ENCODE measurements around the gene GEMIN8.

The GEMIN8 gene

DNA sequence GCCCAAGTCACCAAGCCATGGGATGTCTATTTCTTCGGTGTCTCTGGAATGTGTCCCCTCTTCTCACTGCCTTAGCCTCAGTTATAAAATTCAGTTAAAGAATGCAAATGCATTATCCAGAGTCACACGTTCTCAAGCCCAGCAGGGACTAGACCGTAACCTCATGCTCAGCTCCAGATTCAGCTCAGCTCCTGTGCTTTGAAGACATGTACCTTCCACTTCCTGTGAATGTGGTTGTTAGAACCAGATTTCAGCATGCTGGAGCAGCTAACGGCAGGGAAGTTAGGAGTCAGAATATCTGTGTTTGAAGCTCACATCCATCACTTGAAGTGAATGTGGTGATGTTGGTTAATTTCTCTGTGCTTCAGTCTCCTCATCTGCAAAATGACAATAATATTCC is 26.7 kb downstream of the GEMIN8 start:
- H3K4me1 Mint-ChIP-seq = no peaks in the 10 kb centered on the region
- H3K36me3 Mint-ChIP-seq = peaks cover 10 to 35% of the 10 kb centered on the region in 2 donors
- H3K4me3 Mint-ChIP-seq = no peak overlapping the region

DNA sequence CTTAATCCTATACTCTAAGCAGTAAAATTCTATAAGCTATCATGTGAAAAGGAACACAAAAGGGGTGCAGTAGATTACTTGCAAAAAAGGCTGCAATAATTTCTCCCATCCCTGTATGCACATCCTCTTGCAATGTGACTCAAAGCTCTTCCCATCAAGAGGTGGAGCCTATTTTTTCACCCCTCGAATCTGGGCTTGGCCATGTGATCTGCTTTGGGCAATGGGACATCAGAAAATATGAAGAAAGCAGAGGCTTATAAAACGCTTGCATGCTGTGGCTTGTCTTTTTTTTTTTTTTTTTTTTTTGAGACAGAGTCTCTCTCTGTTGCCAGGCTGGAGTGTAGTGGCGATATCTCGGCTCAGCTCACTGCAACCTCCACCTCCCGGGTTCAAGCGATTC is 33.0 kb downstream of the GEMIN8 start:
- DNase-seq (no peak), ATAC-seq (replicated peaks) (no peak)
- Mint-ChIP-seq H3K27ac (no peak overlapping the region), H3K4me1 (no peaks in the 10 kb centered on the region), H3K9me3 (no peaks in the 10 kb centered on the region), H3K36me3 (peaks cover 4 to 14% of the 10 kb centered on the region in 2 donors), H3K4me3 (no peak overlapping the region), H3K27me3 (peaks cover 0 to 4% of the 10 kb centered on the region in 2 donors)

More for the DNA sequence above, 26.7 kb downstream of the GEMIN8 start:
- no peak for DNase-seq
- no peak for ATAC-seq (replicated peaks)
- Mint-ChIP-seq H3K27ac (no peak overlapping the region), H3K9me3 (peaks cover 0 to 7% of the 10 kb centered on the region in 2 donors), H3K27me3 (no peaks in the 10 kb centered on the region)

DNA sequence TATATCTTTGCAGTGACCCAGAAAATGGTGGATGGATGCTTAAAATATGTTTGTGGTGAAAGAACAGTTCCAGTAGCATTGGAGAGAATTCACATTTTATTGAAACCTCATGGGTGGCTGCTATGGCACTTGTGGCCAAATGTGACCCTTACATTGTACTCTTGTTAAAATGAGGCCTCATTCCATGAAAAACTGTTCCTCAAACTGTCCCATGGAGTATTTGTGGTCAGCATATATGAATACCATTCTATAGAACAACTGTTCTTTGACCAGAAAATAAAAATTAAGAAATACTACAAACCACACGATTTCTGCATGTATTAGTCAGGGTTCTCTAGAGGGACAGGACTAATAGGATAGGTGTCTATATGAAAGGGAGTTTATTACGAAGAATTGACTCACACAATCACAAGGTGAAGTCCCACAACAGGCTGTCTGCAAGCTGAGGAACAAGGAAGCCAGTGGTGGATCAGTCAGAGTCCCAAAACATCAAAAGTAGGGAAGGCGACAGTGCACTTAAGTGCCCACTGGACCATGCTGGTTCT is 35.1 kb downstream of the GEMIN8 start:
- peaks cover 0 to 4% of the 10 kb centered on the region in 2 donors for H3K27me3 Mint-ChIP-seq
- no peaks in the 10 kb centered on the region for H3K4me1 Mint-ChIP-seq
- H3K9me3 Mint-ChIP-seq = no peaks in the 10 kb centered on the region
- ATAC-seq (replicated peaks) = no peak
- H3K4me3 Mint-ChIP-seq = no peak overlapping the region
- DNase-seq = no peak
- H3K27ac Mint-ChIP-seq = no peak overlapping the region
- H3K36me3 Mint-ChIP-seq = peaks cover 1 to 10% of the 10 kb centered on the region in 2 donors

- no peaks in the 10 kb centered on the region for H3K9me3 Mint-ChIP-seq
- DNase-seq = no peak
- H3K4me1 Mint-ChIP-seq = no peaks in the 10 kb centered on the region
- H3K27ac Mint-ChIP-seq = no peak overlapping the region
- H3K36me3 Mint-ChIP-seq = peaks cover 0 to 10% of the 10 kb centered on the region in 2 donors
- no peak overlapping the region for H3K4me3 Mint-ChIP-seq
- ATAC-seq (replicated peaks) = no peak
- H3K27me3 Mint-ChIP-seq = peaks cover 0 to 4% of the 10 kb centered on the region in 2 donors
These were observed 35.6 kb downstream of the GEMIN8 start for GRCh38 chrX:13994104-13994503.

GRCh38 chrX:13990126-13990800 is 39.4 kb downstream of the GEMIN8 start:
- ATAC-seq (replicated peaks) (no peak), DNase-seq (no peak)

GRCh38 chrX:13985697-13986435 is 43.8 kb downstream of the GEMIN8 start:
- no peak overlapping the region for H3K4me3 Mint-ChIP-seq
- H3K9me3 Mint-ChIP-seq = peaks cover 4 to 6% of the 10 kb centered on the region in 2 donors
- H3K27me3 Mint-ChIP-seq = peaks cover 0 to 11% of the 10 kb centered on the region in 2 donors
- peaks cover 2 to 4% of the 10 kb centered on the region in 2 donors for H3K36me3 Mint-ChIP-seq
- no peak overlapping the region for H3K27ac Mint-ChIP-seq
- DNase-seq (no peak), ATAC-seq (replicated peaks) (no peak)
- no peaks in the 10 kb centered on the region for H3K4me1 Mint-ChIP-seq

More at GRCh38 chrX:13990126-13990800, 39.4 kb downstream of the GEMIN8 start:
- peaks cover 0 to 2% of the 10 kb centered on the region in 2 donors for H3K9me3 Mint-ChIP-seq
- H3K4me3 Mint-ChIP-seq = no peak overlapping the region
- no peaks in the 10 kb centered on the region for H3K4me1 Mint-ChIP-seq
- H3K27me3 Mint-ChIP-seq = peaks cover 0 to 14% of the 10 kb centered on the region in 2 donors
- no peak overlapping the region for H3K27ac Mint-ChIP-seq
- H3K36me3 Mint-ChIP-seq = peaks cover 2 to 6% of the 10 kb centered on the region in 2 donors

GRCh38 chrX:13983734-13984133 is 46.0 kb downstream of the GEMIN8 start:
- H3K27ac Mint-ChIP-seq = peak overlapping the region; percentile 62
- peaks cover 4 to 6% of the 10 kb centered on the region in 2 donors for H3K9me3 Mint-ChIP-seq
- H3K4me1 Mint-ChIP-seq = no peaks in the 10 kb centered on the region
- H3K4me3 Mint-ChIP-seq = no peak overlapping the region
- peaks cover 2 to 4% of the 10 kb centered on the region in 2 donors for H3K36me3 Mint-ChIP-seq
- peak; percentile 33 to 55 for ATAC-seq (replicated peaks)
- peak; percentile 2 for DNase-seq
- peaks cover 0 to 9% of the 10 kb centered on the region in 2 donors for H3K27me3 Mint-ChIP-seq

GRCh38 chrX:13968198-13968597 is 61.5 kb downstream of the GEMIN8 start:
- Mint-ChIP-seq H3K27ac (no peak overlapping the region), H3K4me1 (no peaks in the 10 kb centered on the region), H3K36me3 (no peaks in the 10 kb centered on the region), H3K27me3 (peaks cover 0 to 13% of the 10 kb centered on the region in 2 donors), H3K9me3 (peaks cover 0 to 2% of the 10 kb centered on the region in 2 donors), H3K4me3 (no peak overlapping the region)
- DNase-seq (no peak), ATAC-seq (replicated peaks) (no peak)

- peaks cover 0 to 13% of the 10 kb centered on the region in 2 donors for H3K27me3 Mint-ChIP-seq
- H3K4me1 Mint-ChIP-seq = no peaks in the 10 kb centered on the region
- H3K9me3 Mint-ChIP-seq = peaks cover 0 to 2% of the 10 kb centered on the region in 2 donors
- H3K36me3 Mint-ChIP-seq = no peaks in the 10 kb centered on the region
- DNase-seq (no peak), ATAC-seq (replicated peaks) (no peak)
- H3K4me3 Mint-ChIP-seq = no peak overlapping the region
- H3K27ac Mint-ChIP-seq = no peak overlapping the region
These were observed 62.1 kb downstream of the GEMIN8 start for GRCh38 chrX:13967636-13968035.

DNA sequence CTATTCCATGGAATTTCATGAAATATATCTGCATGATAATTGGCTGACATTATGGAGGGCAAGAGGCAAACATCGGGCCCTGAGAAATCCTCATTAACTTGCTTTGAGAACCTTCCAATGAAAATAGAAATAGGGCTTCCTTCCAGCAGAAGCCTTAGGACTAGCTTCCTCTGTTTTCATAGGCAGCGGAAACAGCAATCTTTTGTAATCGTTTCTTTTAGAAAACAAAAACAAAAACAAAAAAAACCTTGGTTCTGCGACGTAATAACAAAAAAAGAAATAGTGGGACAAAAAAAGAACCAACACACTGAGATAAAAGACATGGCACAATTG is 62.9 kb downstream of the GEMIN8 start:
- Mint-ChIP-seq H3K36me3 (no peaks in the 10 kb centered on the region), H3K27ac (no peak overlapping the region), H3K4me3 (no peak overlapping the region), H3K4me1 (no peaks in the 10 kb centered on the region), H3K27me3 (peaks cover 0 to 13% of the 10 kb centered on the region in 2 donors), H3K9me3 (peaks cover 0 to 2% of the 10 kb centered on the region in 2 donors)
- DNase-seq (no peak), ATAC-seq (replicated peaks) (no peak)

DNA sequence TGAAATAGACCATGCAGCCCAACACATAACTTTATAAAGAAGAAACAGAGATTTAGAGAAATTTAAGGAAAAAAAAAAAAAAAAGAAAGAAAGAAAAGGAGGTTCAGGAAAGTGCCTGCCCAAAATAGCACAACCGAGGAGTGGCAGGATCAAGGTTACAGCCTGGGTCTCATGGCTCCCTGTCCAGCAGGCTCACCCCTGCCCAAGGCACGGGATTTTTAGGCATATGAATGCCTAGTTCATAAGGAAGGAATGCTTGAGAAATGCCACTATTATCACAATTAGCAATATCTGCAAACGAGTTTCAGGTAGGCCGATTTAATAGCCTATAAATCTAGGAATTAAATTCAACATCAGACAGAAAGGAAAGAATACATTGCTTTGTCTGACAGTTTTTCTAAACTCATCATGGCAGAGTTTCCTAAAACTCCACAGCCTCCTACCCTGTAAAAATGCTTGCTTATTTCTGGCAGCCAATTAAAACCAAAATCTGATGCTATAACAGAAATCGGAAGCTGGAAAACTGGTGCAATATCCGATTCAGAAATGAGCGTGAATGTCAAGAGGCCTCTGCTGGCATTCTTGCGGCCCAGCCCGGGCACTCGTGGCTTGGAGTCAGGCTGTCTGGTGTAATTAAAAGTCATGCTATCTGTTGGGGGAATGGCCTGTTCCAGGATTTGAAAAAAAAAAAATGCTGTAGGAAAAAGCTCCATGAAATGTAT is 63.5 kb downstream of the GEMIN8 start:
- no peak for DNase-seq
- H3K27ac Mint-ChIP-seq = no peak overlapping the region
- no peaks in the 10 kb centered on the region for H3K9me3 Mint-ChIP-seq

DNA sequence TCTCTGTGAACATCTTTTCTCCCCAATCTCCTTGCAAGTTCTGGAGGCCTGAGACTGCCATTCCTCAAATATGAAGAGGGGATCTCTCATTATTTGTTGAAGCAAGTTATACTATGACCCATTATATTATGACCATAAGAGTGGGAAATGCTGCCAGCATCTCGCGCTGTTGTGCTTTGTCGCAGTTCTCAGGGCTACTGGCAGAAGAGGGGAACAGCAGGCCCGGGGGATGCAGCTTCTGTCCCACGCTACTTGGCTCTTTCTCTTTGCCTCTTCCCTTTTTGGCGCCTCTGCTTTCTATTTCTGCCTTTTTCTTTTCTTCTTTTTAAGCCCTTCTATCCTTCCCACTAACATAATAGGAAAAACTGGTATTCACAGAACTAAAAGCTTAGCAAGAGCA is 64.2 kb downstream of the GEMIN8 start:
- Mint-ChIP-seq H3K36me3 (no peaks in the 10 kb centered on the region), H3K27me3 (peaks cover 0 to 21% of the 10 kb centered on the region in 2 donors), H3K27ac (no peak overlapping the region), H3K4me1 (no peaks in the 10 kb centered on the region), H3K4me3 (no peak overlapping the region), H3K9me3 (no peaks in the 10 kb centered on the region)
- DNase-seq = no peak
- no peak for ATAC-seq (replicated peaks)

More for the DNA sequence above, 63.5 kb downstream of the GEMIN8 start:
- Mint-ChIP-seq H3K27me3 (peaks cover 0 to 17% of the 10 kb centered on the region in 2 donors), H3K4me3 (no peak overlapping the region), H3K4me1 (no peaks in the 10 kb centered on the region), H3K36me3 (no peaks in the 10 kb centered on the region)
- ATAC-seq (replicated peaks) = no peak

GRCh38 chrX:13956998-13957397 is 72.7 kb downstream of the GEMIN8 start:
- Mint-ChIP-seq H3K36me3 (peaks cover 0 to 5% of the 10 kb centered on the region in 2 donors), H3K27me3 (peaks cover 0 to 38% of the 10 kb centered on the region in 2 donors), H3K9me3 (peaks cover 0 to 11% of the 10 kb centered on the region in 2 donors), H3K4me1 (peaks cover 0 to 13% of the 10 kb centered on the region in 2 donors), H3K27ac (no peak overlapping the region), H3K4me3 (no peak overlapping the region)
- no peak for DNase-seq
- ATAC-seq (replicated peaks) = no peak
